ENCODE measurements around the gene SYNDIG1. TPM values are rescaled to one million over a fixed set of nuclear protein-coding genes. Genes with fewer than 3 reads are reported as not detected.

SYNDIG1 gene
- total and polyA plus RNA-seq, 2 of the 4 experiments (the other 2 are of a cell fraction): not detected

DNA sequence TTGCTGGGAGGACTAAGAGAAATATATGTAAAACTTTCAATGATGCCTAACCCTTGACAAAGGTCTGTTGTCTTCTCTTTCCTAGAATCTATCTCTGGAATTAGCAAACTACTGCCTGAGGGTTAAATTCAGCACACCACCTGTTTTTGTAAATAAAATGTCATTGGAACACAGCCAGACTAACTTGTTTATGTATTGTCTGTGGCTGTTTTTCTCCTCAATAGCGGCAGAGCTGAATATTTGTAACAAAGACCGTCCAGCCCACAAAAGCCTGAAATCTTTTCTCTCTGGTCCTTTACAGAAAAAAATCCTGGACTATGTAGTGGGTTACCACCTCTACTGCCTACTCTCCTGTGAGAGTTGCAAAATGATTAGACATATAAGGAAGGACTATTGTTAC lies 33.3 kb upstream of the SYNDIG1 start:
- H3K56ac ChIP-seq (ENCODE audit: extremely low read depth, insufficient read depth, low read length): no peak overlapping the region
- H3K9ac ChIP-seq (ENCODE audit: low read depth, low read length): no peak overlapping the region
- ATAC-seq (ENCODE audit: low read depth) (no peak), DNase-seq (no peak)
- BruUV-seq (replicated peaks): no TSS peak
- TF ChIP-seq, protein P1, sequence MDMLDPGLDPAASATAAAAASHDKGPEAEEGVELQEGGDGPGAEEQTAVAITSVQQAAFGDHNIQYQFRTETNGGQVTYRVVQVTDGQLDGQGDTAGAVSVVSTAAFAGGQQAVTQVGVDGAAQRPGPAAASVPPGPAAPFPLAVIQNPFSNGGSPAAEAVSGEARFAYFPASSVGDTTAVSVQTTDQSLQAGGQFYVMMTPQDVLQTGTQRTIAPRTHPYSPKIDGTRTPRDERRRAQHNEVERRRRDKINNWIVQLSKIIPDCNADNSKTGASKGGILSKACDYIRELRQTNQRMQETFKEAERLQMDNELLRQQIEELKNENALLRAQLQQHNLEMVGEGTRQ (IDR thresholded peaks at IDR 0.05; ENCODE audit: low read depth, low read length): no peak
- TF ChIP-seq MAFK (IDR thresholded peaks at IDR 0.05; ENCODE audit: low read depth, low read length) (no peak), CEBPB (IDR thresholded peaks at IDR 0.05; ENCODE audit: low read depth, low read length) (no peak), RFX5 (IDR thresholded peaks at IDR 0.05; ENCODE audit: low read depth, low read length) (no peak), RAD21 (IDR thresholded peaks at IDR 0.05; ENCODE audit: low read length) (no peak), RCOR1 (IDR thresholded peaks at IDR 0.05; ENCODE audit: insufficient replicate concordance, low read length) (no peak), FOS (IDR thresholded peaks at IDR 0.05; ENCODE audit: low read depth, low read length) (no peak), MXI1 (IDR thresholded peaks at IDR 0.05; ENCODE audit: borderline replicate concordance, low read depth, low read length) (no peak), POLR2A (IDR thresholded peaks at IDR 0.05; ENCODE audit: low read depth, low read length) (no peak), CHD1 (IDR thresholded peaks at IDR 0.05; ENCODE audit: low read depth, low read length) (no peak), NFE2L2 (IDR thresholded peaks at IDR 0.05; ENCODE audit: low read depth, low read length) (no peak)
- TF ChIP-seq, protein P2, sequence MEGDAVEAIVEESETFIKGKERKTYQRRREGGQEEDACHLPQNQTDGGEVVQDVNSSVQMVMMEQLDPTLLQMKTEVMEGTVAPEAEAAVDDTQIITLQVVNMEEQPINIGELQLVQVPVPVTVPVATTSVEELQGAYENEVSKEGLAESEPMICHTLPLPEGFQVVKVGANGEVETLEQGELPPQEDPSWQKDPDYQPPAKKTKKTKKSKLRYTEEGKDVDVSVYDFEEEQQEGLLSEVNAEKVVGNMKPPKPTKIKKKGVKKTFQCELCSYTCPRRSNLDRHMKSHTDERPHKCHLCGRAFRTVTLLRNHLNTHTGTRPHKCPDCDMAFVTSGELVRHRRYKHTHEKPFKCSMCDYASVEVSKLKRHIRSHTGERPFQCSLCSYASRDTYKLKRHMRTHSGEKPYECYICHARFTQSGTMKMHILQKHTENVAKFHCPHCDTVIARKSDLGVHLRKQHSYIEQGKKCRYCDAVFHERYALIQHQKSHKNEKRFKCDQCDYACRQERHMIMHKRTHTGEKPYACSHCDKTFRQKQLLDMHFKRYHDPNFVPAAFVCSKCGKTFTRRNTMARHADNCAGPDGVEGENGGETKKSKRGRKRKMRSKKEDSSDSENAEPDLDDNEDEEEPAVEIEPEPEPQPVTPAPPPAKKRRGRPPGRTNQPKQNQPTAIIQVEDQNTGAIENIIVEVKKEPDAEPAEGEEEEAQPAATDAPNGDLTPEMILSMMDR (conservative IDR thresholded peaks at IDR 0.05; ENCODE audit: low read depth, low read length): no peak
- TF ChIP-seq, protein P3, sequence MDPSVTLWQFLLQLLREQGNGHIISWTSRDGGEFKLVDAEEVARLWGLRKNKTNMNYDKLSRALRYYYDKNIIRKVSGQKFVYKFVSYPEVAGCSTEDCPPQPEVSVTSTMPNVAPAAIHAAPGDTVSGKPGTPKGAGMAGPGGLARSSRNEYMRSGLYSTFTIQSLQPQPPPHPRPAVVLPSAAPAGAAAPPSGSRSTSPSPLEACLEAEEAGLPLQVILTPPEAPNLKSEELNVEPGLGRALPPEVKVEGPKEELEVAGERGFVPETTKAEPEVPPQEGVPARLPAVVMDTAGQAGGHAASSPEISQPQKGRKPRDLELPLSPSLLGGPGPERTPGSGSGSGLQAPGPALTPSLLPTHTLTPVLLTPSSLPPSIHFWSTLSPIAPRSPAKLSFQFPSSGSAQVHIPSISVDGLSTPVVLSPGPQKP (IDR thresholded peaks at IDR 0.05; ENCODE audit: borderline replicate concordance, low read depth, low read length): no peak
- H3K4ac ChIP-seq (ENCODE audit: low read depth, low read length): no peak overlapping the region
- in situ Hi-C loops (cut with MboI; ENCODE audit: low sequenced_read_pairs) (no loop called here), intact Hi-C loops (cut with micrococcal nuclease) (no loop called here), dilution Hi-C loops (cut with HindIII; ENCODE audit: low sequenced_read_pairs, unreplicated experiment) (no loop called here)
- no peak overlapping the region for H3K27ac ChIP-seq (ENCODE audit: insufficient read depth, low read length)
- POLR2A ChIA-PET (ENCODE audit: unreplicated experiment): no interaction called here
- H4K20me1 ChIP-seq (ENCODE audit: insufficient read depth, low read length): no peaks in the 10 kb centered on the region
- CTCF ChIA-PET: no interaction called here
- H3K27me3 ChIP-seq (ENCODE audit: control insufficient read depth, insufficient read depth, low read length): no peaks in the 10 kb centered on the region; the same call in 1 of the 2 replicates
- no peaks in the 10 kb centered on the region; the same call in 1 of the 2 replicates for H3K9me1 ChIP-seq (ENCODE audit: insufficient read depth, low read length)
- H3K18ac ChIP-seq (ENCODE audit: low read depth, low read length): no peak overlapping the region
- H3K9me3 ChIP-seq (ENCODE audit: control insufficient read depth, insufficient read depth, low read length): no peaks in the 10 kb centered on the region
- no peak overlapping the region for H4K91ac ChIP-seq (ENCODE audit: insufficient read depth, low read depth, low read length)
- H2AFZ ChIP-seq (replicated peaks; ENCODE audit: low read length, poor library complexity): no peak overlapping the region
- no peak overlapping the region for H2AK5ac ChIP-seq (ENCODE audit: low read depth, low read length)
- no peak overlapping the region for H2AK9ac ChIP-seq (replicated peaks; ENCODE audit: low read depth, low read length, poor library complexity)
- H3K23ac ChIP-seq (ENCODE audit: low read depth, low read length): no peak overlapping the region
- H3K4me1 ChIP-seq (ENCODE audit: control insufficient read depth, insufficient read depth, low read length): no peaks in the 10 kb centered on the region
- H2BK120ac ChIP-seq (ENCODE audit: low read depth, low read length): no peak overlapping the region
- H3K4me2 ChIP-seq (ENCODE audit: low read depth, low read length): no peak overlapping the region
- no peak overlapping the region for H2BK15ac ChIP-seq (ENCODE audit: low read depth, low read length)
- H3K4me3 ChIP-seq (ENCODE audit: insufficient read depth, low read depth, low read length): no peak overlapping the region
- no CpG with 5 or more reads among the region's 2 CpGs for WGBS, 2 experiments (ENCODE audit: extremely low coverage in 2 of 2, insufficient read length in 1 of 2)
- no peak overlapping the region for H2BK5ac ChIP-seq (ENCODE audit: low read depth, low read length, poor library complexity, severe bottlenecking)
- H3K14ac ChIP-seq (replicated peaks; ENCODE audit: low read depth, low read length): no peak overlapping the region
- no peak overlapping the region for H4K8ac ChIP-seq (ENCODE audit: low read depth in 2 of 2, low read length in 2 of 2)
- no peak overlapping the region for H4K5ac ChIP-seq (ENCODE audit: low read depth, low read length)
- H3K79me1 ChIP-seq (ENCODE audit: low read depth in 1 of 2, low read length in 2 of 2): no peaks in the 10 kb centered on the region
- H3K36me3 ChIP-seq (ENCODE audit: control insufficient read depth, insufficient read depth, low read length): no peaks in the 10 kb centered on the region
- no peak overlapping the region for H2BK20ac ChIP-seq (ENCODE audit: low read depth, low read length)

Data from IMR-90 (cell line).